Measurements from ENCODE around the gene TAC4. TPM values are rescaled to one million over a fixed set of nuclear protein-coding genes. Genes with fewer than 3 reads are reported as not detected.

TAC4 gene
- total RNA-seq, 1 experiment from 2014 or later = not detected

DNA sequence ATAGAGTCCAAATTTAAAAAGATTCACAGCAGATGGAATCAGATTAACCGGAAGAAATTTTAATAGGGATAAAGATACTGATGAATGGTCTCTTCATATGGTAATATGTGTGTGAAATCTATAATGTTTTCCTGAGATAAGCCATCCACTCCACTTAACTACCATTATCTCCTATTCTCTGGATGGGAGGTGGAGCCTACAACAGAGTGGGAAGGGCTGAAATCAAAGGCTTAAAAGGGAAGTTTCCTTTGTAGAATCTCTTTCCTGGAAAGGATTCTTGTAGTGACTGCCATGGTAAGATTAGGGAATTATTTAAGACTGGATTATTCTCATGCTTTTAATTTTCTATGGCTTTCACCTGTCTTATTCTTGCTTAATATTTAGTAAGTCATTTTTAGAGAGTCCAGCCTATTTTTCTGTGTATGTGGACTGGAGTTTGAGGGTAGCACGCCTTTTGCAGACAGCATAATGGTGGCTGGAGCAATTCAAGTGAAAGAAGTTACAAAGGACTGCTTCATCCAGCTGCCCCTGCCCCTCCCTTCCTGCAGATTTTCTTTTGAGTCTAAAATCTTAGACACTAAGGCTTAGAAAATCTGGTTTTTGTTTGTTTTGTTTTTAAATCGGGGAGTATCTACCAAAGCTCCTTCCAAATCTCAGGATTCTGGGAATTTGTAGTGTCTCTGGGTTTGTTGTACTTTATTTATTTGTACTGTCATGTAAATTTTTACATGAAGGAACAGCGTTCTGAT, 32.9 kb downstream of the TAC4 start:
- ChIA-PET CTCF (no interaction called here), POLR2A (ENCODE audit: low non-redundant PET) (no interaction called here)
- peaks cover 76% of the 10 kb centered on the region for H3K36me3 ChIP-seq (ENCODE audit: insufficient read depth, low read length, poor library complexity, severe bottlenecking)
- intact Hi-C loops (cut with micrococcal nuclease; ENCODE audit: unreplicated experiment) = no loop called here
- no peak overlapping the region for H3K4me3 ChIP-seq (ENCODE audit: low read depth, low read length, poor library complexity, severe bottlenecking)
- no peak for TF ChIP-seq EZH2 (IDR thresholded peaks at IDR 0.05; ENCODE audit: borderline replicate concordance, low read depth, low read length, poor library complexity, severe bottlenecking)
- no peak for TF ChIP-seq CTCF (conservative IDR thresholded peaks at IDR 0.05; ENCODE audit: low read depth, low read length)
- no peaks in the 10 kb centered on the region for H3K27me3 ChIP-seq (replicated peaks; ENCODE audit: insufficient read depth, low read depth, low read length, poor library complexity)
- H3K9me3 ChIP-seq (ENCODE audit: low read depth, low read length, poor library complexity, severe bottlenecking) = no peaks in the 10 kb centered on the region
- DNase-seq (ENCODE audit: low spot score) = peak; percentile 72
- peak overlapping the region; percentile 28 for H3K27ac ChIP-seq (ENCODE audit: low read depth, low read length, poor library complexity, severe bottlenecking)
- peaks cover 40% of the 10 kb centered on the region for H3K4me1 ChIP-seq (ENCODE audit: insufficient read depth, low read length, poor library complexity, severe bottlenecking)
- TSS peak; percentile 18 for BruUV-seq (replicated peaks)

- Histone ChIP-seq H3K36me3 (ENCODE audit: insufficient read depth, low read length, poor library complexity, severe bottlenecking) (peaks cover 76% of the 10 kb centered on the region), H3K9me3 (ENCODE audit: low read depth, low read length, poor library complexity, severe bottlenecking) (no peaks in the 10 kb centered on the region), H3K27ac (ENCODE audit: low read depth, low read length, poor library complexity, severe bottlenecking) (no peak overlapping the region), H3K27me3 (replicated peaks; ENCODE audit: insufficient read depth, low read depth, low read length, poor library complexity) (no peaks in the 10 kb centered on the region), H3K4me3 (ENCODE audit: low read depth, low read length, poor library complexity, severe bottlenecking) (no peak overlapping the region), H3K4me1 (ENCODE audit: insufficient read depth, low read length, poor library complexity, severe bottlenecking) (peaks cover 8% of the 10 kb centered on the region)
- ChIA-PET POLR2A (ENCODE audit: low non-redundant PET) (no interaction called here), CTCF (no interaction called here)
- no TSS peak for BruUV-seq (replicated peaks)
- DNase-seq (ENCODE audit: low spot score) = no peak
- no peak for TF ChIP-seq EZH2 (IDR thresholded peaks at IDR 0.05; ENCODE audit: borderline replicate concordance, low read depth, low read length, poor library complexity, severe bottlenecking)
- no peak for TF ChIP-seq CTCF (conservative IDR thresholded peaks at IDR 0.05; ENCODE audit: low read depth, low read length)
- intact Hi-C loops (cut with micrococcal nuclease; ENCODE audit: unreplicated experiment) = no loop called here
Observed at GRCh38 chr17:49809056-49809455, 38.8 kb downstream of the TAC4 start.

- intact Hi-C loops (cut with micrococcal nuclease; ENCODE audit: unreplicated experiment) = no loop called here
- ChIA-PET CTCF (no interaction called here), POLR2A (ENCODE audit: low non-redundant PET) (no interaction called here)
- Histone ChIP-seq H3K4me1 (ENCODE audit: insufficient read depth, low read length, poor library complexity, severe bottlenecking) (no peaks in the 10 kb centered on the region), H3K27ac (ENCODE audit: low read depth, low read length, poor library complexity, severe bottlenecking) (no peak overlapping the region), H3K27me3 (replicated peaks; ENCODE audit: insufficient read depth, low read depth, low read length, poor library complexity) (no peaks in the 10 kb centered on the region), H3K36me3 (ENCODE audit: insufficient read depth, low read length, poor library complexity, severe bottlenecking) (peaks cover 91% of the 10 kb centered on the region), H3K9me3 (ENCODE audit: low read depth, low read length, poor library complexity, severe bottlenecking) (no peaks in the 10 kb centered on the region), H3K4me3 (ENCODE audit: low read depth, low read length, poor library complexity, severe bottlenecking) (no peak overlapping the region)
- BruUV-seq (replicated peaks) = no TSS peak
- no peak for DNase-seq (ENCODE audit: low spot score)
- TF ChIP-seq EZH2 (IDR thresholded peaks at IDR 0.05; ENCODE audit: borderline replicate concordance, low read depth, low read length, poor library complexity, severe bottlenecking) (no peak), CTCF (conservative IDR thresholded peaks at IDR 0.05; ENCODE audit: low read depth, low read length) (no peak)
Observed at GRCh38 chr17:49798738-49799137, 49.1 kb downstream of the TAC4 start.

All from A673 (cell line).